ENCODE results near the gene MYBPC1.

MYBPC1 gene

DNA sequence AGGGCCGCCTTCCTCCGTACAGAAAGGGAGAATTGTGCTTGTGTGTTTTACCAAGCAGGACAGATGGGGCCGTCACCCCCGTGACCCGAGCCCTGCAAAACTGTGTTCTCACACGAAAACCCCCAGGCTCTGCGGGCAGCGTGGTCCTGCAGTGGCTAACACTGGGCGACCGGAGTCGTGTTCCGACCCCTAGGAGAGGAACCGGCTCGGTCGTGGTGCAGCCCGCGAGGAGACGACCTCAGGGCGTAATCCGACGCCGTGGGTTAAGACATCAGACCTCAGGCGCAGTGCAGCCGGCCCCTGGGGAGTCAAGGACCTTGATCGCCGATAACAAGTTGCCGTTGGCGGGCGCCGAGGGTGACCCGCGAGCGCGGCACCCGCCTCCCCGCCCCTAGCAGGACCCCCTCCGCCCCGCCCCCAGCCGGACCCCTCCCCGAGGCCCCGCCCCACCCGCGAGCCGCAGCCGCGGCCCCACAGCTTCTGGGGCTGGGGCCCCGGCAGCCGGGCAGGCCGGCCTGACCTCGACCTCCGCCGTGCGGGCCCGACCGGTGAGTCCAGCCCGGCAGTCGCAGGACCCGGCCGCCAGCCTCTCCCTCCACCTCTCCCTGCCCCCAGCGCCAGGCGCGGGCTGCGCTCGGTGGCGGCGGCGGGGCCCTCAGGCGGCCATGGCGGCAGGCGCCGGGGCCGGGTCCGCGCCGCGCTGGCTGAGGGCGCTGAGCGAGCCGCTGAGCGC lies 102.6 kb downstream of the MYBPC1 start, which contains the start of gene CHPT1:
CHPT1 (plus strand) TSS at position 444 of the 733 bp plus-strand sequence; CDS start at position 666, 222 bp downstream.
- Histone ChIP-seq H3K4me1 (peaks cover 0 to 41% (median 24%) of the 10 kb centered on the region in 4 donors), H3K27ac (peak within 1 kb of the TSS; percentile 85), H3K4me3 (peak within 1 kb of the TSS; percentile 68 to 73), H3K27me3 (no peaks in the 10 kb centered on the region), H3K9me3 (no peaks in the 10 kb centered on the region), H3K36me3 (no peaks in the 10 kb centered on the region)
- DNase-seq: peak; percentile 60 to 80
- peak in 1 of 2 experiments; percentile 11 for TF ChIP-seq CTCF (IDR thresholded peaks at IDR 0.05)
- intact Hi-C loops (cut with DNase I; ENCODE audit: low total_unique reads): no loop called here

DNA sequence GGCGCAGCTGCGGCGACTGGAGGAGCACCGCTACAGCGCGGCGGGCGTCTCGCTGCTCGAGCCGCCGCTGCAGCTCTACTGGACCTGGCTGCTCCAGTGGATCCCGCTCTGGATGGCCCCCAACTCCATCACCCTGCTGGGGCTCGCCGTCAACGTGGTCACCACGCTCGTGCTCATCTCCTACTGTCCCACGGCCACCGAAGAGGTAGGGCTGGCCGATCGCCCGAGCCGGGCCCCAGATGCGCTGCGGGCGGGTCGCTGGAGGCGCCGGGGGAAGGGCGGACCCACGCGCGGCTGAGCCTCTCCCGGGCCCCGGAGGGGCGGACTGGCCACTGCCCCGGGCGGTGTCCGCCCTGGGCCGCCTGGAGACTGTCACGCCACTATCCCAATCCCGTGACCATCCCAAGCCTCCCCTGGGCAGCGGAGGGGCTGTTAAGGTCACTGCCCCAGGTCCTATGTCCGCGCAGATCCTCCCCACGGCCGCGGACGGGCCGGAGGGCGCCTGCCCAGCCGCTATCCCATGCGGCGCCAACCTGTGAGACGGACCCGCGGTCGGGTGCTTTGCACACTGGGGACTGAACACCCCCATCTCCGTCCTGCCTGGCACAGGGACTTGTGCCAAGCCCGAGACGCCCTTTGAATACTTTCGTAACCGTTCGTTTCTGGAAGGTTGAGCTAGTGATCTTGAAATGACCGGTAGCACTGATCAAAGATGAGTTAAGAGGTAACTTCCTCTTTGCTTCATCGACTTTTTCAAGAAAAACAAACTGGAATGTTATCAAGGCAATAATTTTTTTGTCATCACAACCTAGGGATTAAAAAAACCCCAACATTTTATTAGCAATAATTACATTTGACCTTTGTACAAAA lies 103.4 kb downstream of the MYBPC1 start:
- TF ChIP-seq CTCF (IDR thresholded peaks at IDR 0.05): no peak
- Histone ChIP-seq H3K27ac (peak overlapping the region; percentile 85), H3K4me1 (peaks cover 0 to 41% (median 26%) of the 10 kb centered on the region in 4 donors), H3K27me3 (no peaks in the 10 kb centered on the region), H3K4me3 (peak overlapping the region; percentile 68 to 73), H3K36me3 (no peaks in the 10 kb centered on the region), H3K9me3 (no peaks in the 10 kb centered on the region)
- intact Hi-C loops (cut with DNase I; ENCODE audit: low total_unique reads): no loop called here
- peak; percentile 53 to 76 for DNase-seq

GRCh38 chr12:101698800-101699347 lies 104.1 kb downstream of the MYBPC1 start:
- Histone ChIP-seq H3K27me3 (no peaks in the 10 kb centered on the region), H3K9me3 (no peaks in the 10 kb centered on the region), H3K4me1 (peaks cover 0 to 41% (median 26%) of the 10 kb centered on the region in 4 donors), H3K36me3 (no peaks in the 10 kb centered on the region), H3K27ac (peak overlapping the region; percentile 85), H3K4me3 (peak overlapping the region; percentile 68 to 73)
- TF ChIP-seq CTCF (IDR thresholded peaks at IDR 0.05): no peak
- no peak for DNase-seq
- intact Hi-C loops (cut with DNase I; ENCODE audit: low total_unique reads): no loop called here

DNA sequence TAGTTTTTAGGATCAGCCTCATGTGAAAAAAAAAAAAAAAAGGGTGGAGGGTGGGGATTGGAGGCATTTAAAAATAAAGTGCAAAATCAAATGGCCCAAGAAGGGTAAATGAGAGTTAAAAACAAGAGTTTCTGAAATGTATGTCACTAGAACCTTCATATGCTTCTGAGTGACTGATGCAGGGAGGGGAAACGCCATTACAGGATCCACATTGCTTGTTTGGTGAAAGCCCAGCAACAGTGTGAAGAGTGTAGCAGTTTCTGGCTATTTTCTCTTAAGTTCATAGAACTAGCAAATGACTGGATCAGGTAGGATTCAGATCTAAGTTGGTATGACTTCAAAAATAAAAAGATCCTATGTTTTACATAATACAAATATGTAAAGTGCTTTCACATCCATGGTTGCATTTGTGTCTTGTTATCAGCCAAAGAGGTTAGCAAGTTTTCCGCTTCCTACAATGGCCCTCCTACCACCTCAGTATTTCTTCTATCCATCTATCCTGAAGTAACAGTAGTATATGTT lies 105.6 kb downstream of the MYBPC1 start:
- peaks cover 0 to 41% (median 26%) of the 10 kb centered on the region in 4 donors for H3K4me1 ChIP-seq
- H3K4me3 ChIP-seq: no peak overlapping the region
- intact Hi-C loops (cut with DNase I; ENCODE audit: low total_unique reads): no loop called here
- DNase-seq: no peak
- no peaks in the 10 kb centered on the region for H3K36me3 ChIP-seq
- H3K27ac ChIP-seq: no peak overlapping the region
- H3K27me3 ChIP-seq: no peaks in the 10 kb centered on the region
- H3K9me3 ChIP-seq: no peaks in the 10 kb centered on the region
- no peak for TF ChIP-seq CTCF (IDR thresholded peaks at IDR 0.05)

DNA sequence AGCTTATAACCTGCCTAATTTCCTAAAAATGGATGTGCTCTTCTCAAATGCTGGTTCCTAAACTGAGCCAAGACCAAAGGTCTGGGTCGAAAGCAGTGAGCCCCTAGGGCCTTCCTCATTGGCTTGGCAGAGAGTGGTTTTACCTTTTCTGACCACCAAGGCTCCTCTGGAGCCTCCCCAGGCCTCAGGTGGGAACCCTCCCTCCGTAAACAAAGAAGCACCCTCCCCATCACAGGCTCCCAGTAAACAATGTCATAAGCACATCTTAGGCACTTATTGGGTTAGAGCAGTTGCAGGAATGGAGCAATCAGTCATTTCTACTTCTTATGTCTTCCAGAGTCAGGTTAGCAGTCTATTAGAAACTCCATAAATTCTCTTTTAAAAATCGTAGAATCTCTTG lies 108.7 kb downstream of the MYBPC1 start:
- Histone ChIP-seq H3K27ac (no peak overlapping the region), H3K4me1 (peaks cover 0 to 34% (median 20%) of the 10 kb centered on the region in 4 donors), H3K27me3 (no peaks in the 10 kb centered on the region), H3K4me3 (no peak overlapping the region), H3K36me3 (no peaks in the 10 kb centered on the region), H3K9me3 (no peaks in the 10 kb centered on the region)
- TF ChIP-seq CTCF (IDR thresholded peaks at IDR 0.05): no peak
- intact Hi-C loops (cut with DNase I; ENCODE audit: low total_unique reads): no loop called here
- DNase-seq: no peak
